CD4-positive, alpha-beta T cell (primary cell): ENCODE measurements around the gene PPP1R26. TPM values are rescaled to one million over a fixed set of nuclear protein-coding genes. Genes with fewer than 3 reads are reported as not detected.

Source experiments
- ATAC-seq: fragments of 200-7000 bp; cut with Tn5 transposase; one replicate; pipeline ENCODE4 v1.10.0; 2022; ENCODE audit warnings: mild to moderate bottlenecking; ENCODE audit not compliant: poor library complexity
- CTCF ChIA-PET: fragments of 350-600 bp; sonication (Branson Sonifier 250); formaldehyde crosslinking; loops from one replicate; lab custom pipeline; 2021; ENCODE audit warnings: antibody characterized with exemption, inconsistent platforms; lab: Charles Lee
- POLR2A ChIA-PET: fragments of 350-600 bp; sonication (Branson Sonifier 250); formaldehyde crosslinking; loops from one replicate; lab custom pipeline; 2021; ENCODE audit warnings: antibody characterized with exemption, inconsistent platforms; lab: Charles Lee
- DNase-seq, 14 experiments: peaks; one replicate each; pipeline ENCODE4 v3.0.0-alpha.2; 2013 to 2020; ENCODE audit warnings: mixed read lengths in 2 of 14
- H3K27ac ChIP-seq, 2 donors: one replicate each; pipeline versions ENCODE4 v1.5.1 to v1.7.0; 2013; ENCODE audit warnings: low read length in 2 of 2, low read depth in 1 of 2, mild to moderate bottlenecking in 1 of 2
- H3K27me3 ChIP-seq, 2 experiments: 1 replicate in 1 of 2; 2 replicates in 1 of 2; pipeline versions ENCODE4 v1.6.1 to v1.7.0; 2013; ENCODE audit warnings: low read length in 2 of 2, control low read depth in 1 of 2, mild to moderate bottlenecking in 1 of 2, moderate library complexity in 1 of 2; ENCODE audit not compliant: insufficient read depth in 2 of 2, control insufficient read depth in 1 of 2
- H3K36me3 ChIP-seq: one replicate; pipeline ENCODE4 v1.6.1; 2013; ENCODE audit warnings: low read length, control low read depth; ENCODE audit not compliant: insufficient read depth
- H3K4me1 ChIP-seq: one replicate; pipeline ENCODE4 v1.6.1; 2013; ENCODE audit warnings: low read length, control low read depth; ENCODE audit not compliant: insufficient read depth
- H3K4me3 ChIP-seq: one replicate; pipeline ENCODE4 v1.5.1; 2013; ENCODE audit warnings: mild to moderate bottlenecking, low read length, moderate library complexity
- H3K9me3 ChIP-seq, 2 experiments: 1 replicate in 1 of 2; 2 replicates in 1 of 2; pipeline versions ENCODE4 v1.6.1 to v1.7.0; 2013; ENCODE audit warnings: low read length in 2 of 2, mild to moderate bottlenecking in 2 of 2, control low read depth in 1 of 2, moderate library complexity in 1 of 2; ENCODE audit not compliant: control insufficient read depth in 1 of 2, insufficient read depth in 1 of 2
- H3K27ac Mint-ChIP-seq: one replicate; pipeline ENCODE4 v1.8.0; 2020; ENCODE audit warnings: mixed read lengths
- H3K27me3 Mint-ChIP-seq: one replicate; pipeline ENCODE4 v1.8.0; 2021; ENCODE audit warnings: mixed read lengths
- H3K36me3 Mint-ChIP-seq: one replicate; pipeline ENCODE4 v1.8.0; 2021; ENCODE audit warnings: low read depth, mixed read lengths
- H3K4me1 Mint-ChIP-seq: one replicate; pipeline ENCODE4 v1.8.0; 2021; ENCODE audit warnings: low read depth, mixed read lengths
- H3K4me3 Mint-ChIP-seq: one replicate; pipeline ENCODE4 v1.8.0; 2020; ENCODE audit warnings: mild to moderate bottlenecking, mixed read lengths
- H3K9me3 Mint-ChIP-seq: one replicate; pipeline ENCODE4 v1.8.0; 2020; ENCODE audit warnings: mixed read lengths
- CTCF ChIP-seq: fragments of 200-600 bp; IDR thresholded peaks from one replicate; pipeline ENCODE4 v1.8.0; 2022; ENCODE audit warnings: antibody characterized with exemption, mild to moderate bottlenecking
- intact Hi-C, 2 experiments: fragments of 100-400 bp; cut with DNase I in 1 of 2; cut with micrococcal nuclease in 1 of 2; formaldehyde crosslinking; loops; one replicate each; pipeline versions ENCODE4 v1.15.1 to v1.9.0; 2023 to 2025; cut with DNase I, micrococcal nuclease
- total RNA-seq, 174 experiments: library from RNA in 2 of 174; stranded (reverse) in 2 of 174; gene quantifications; one replicate each; pipeline ENCODE4 v1.2.3 and lab custom pipeline; 2021 to 2026

The PPP1R26 gene
- total RNA-seq, 2 experiments from 2014 or later: 0.27 to 0.47 TPM

- Histone ChIP-seq H3K4me3 (peak overlapping the region; percentile 33), H3K27me3 (peaks cover 35 to 41% of the 10 kb centered on the region in 2 experiments), H3K36me3 (no peaks in the 10 kb centered on the region), H3K27ac (no peak overlapping the region), H3K4me1 (peaks cover 14% of the 10 kb centered on the region), H3K9me3 (peaks cover 0 to 9% of the 10 kb centered on the region in 2 experiments)
- Mint-ChIP-seq H3K9me3 (no peaks in the 10 kb centered on the region), H3K27ac (no peak overlapping the region), H3K4me1 (peaks cover 19% of the 10 kb centered on the region), H3K27me3 (peaks cover 50% of the 10 kb centered on the region), H3K4me3 (peak overlapping the region; percentile 95), H3K36me3 (no peaks in the 10 kb centered on the region)
- peak; percentile 16 for TF ChIP-seq CTCF
- DNase-seq (peak in 3 of 14 experiments; percentile 11 to 41 (median 32)), ATAC-seq (no peak)
- CTCF ChIA-PET: no interaction called here
- intact Hi-C loops: no loop called here
- POLR2A ChIA-PET: no interaction called here
Observed at GRCh38 chr9:135478829-135479468, 633 bp upstream of the PPP1R26 start.

- H3K4me3 Mint-ChIP-seq: no peak overlapping the region
- no peaks in the 10 kb centered on the region for H3K36me3 Mint-ChIP-seq
- DNase-seq (no peak), ATAC-seq (peak; percentile 45)
- Histone ChIP-seq H3K36me3 (no peaks in the 10 kb centered on the region), H3K9me3 (peaks cover 0 to 9% of the 10 kb centered on the region in 2 experiments), H3K4me3 (peak overlapping the region; percentile 58), H3K27ac (no peak overlapping the region), H3K4me1 (peaks cover 14% of the 10 kb centered on the region), H3K27me3 (peaks cover 42 to 46% of the 10 kb centered on the region in 2 experiments)
- ChIA-PET CTCF (no interaction called here), POLR2A (interaction anchor here (0.6 to 1.4 kb wide), 3 partner anchors 11 to 24 kb away, joined by 3 read pairs; no protein-coding TSS in a partner anchor)
- intact Hi-C loops: no loop called here
- H3K27me3 Mint-ChIP-seq: peaks cover 46% of the 10 kb centered on the region
- H3K27ac Mint-ChIP-seq: no peak overlapping the region
- H3K4me1 Mint-ChIP-seq: peaks cover 19% of the 10 kb centered on the region
- TF ChIP-seq CTCF: no peak
- H3K9me3 Mint-ChIP-seq: no peaks in the 10 kb centered on the region
Observed at GRCh38 chr9:135480071-135480939, 723 bp downstream of the PPP1R26 start.

- Histone ChIP-seq H3K27me3 (peaks cover 44 to 49% of the 10 kb centered on the region in 2 experiments), H3K27ac (no peak overlapping the region), H3K4me1 (peaks cover 14% of the 10 kb centered on the region), H3K36me3 (no peaks in the 10 kb centered on the region), H3K9me3 (peaks cover 0 to 9% of the 10 kb centered on the region in 2 experiments), H3K4me3 (peak overlapping the region; percentile 58)
- Mint-ChIP-seq H3K9me3 (no peaks in the 10 kb centered on the region), H3K4me1 (peaks cover 19% of the 10 kb centered on the region), H3K27me3 (peaks cover 40% of the 10 kb centered on the region), H3K27ac (no peak overlapping the region), H3K4me3 (peak overlapping the region; percentile 60), H3K36me3 (no peaks in the 10 kb centered on the region)
- DNase-seq (peak in 1 of 14 experiments; percentile 26), ATAC-seq (peak; percentile 43)
- CTCF ChIA-PET: interaction anchor here (1.0 kb wide), 1 partner anchor 24 kb away, joined by 4 read pairs; no protein-coding TSS in a partner anchor
- POLR2A ChIA-PET: interaction anchor here (1.0 to 1.4 kb wide), 2 partner anchors 12 to 18 kb away, joined by 3 read pairs; no protein-coding TSS in a partner anchor
- intact Hi-C loops: no loop called here
- no peak for TF ChIP-seq CTCF
Observed at GRCh38 chr9:135480940-135481310, 1.3 kb downstream of the PPP1R26 start.
